SK-N-SH treated with all-trans-retinoic acid at 6 μM for 48 hours (cell line): ENCODE results near the gene ADGRV1.
"Not testable (repeated sequence)": the region's sequence is repeated elsewhere in the genome, so short reads cannot be mapped to it uniquely, and the experiment has no call there.

Source experiments
- ATAC-seq: fragments of 200-7000 bp; cut with Tn5 transposase; 3 replicates; pipeline ENCODE4 v1.9.1; 2020; ENCODE audit warnings: mild to moderate bottlenecking, moderate library complexity
- ARNTL ChIP-seq: fragments of 450-650 bp; formaldehyde crosslinking; IDR thresholded peaks from 2 replicates; pipeline ENCODE4 v1.5.0; 2020; ENCODE audit warnings: low read depth, mild to moderate bottlenecking, moderate library complexity, borderline replicate concordance
- BACH2 ChIP-seq: fragments of 250-450 bp; sonication (Bioruptor Pico); IDR thresholded peaks from 2 replicates; pipeline ENCODE4 v1.9.0; 2021; ENCODE audit warnings: mild to moderate bottlenecking, borderline replicate concordance
- ESRRG ChIP-seq: fragments of 250-450 bp; sonication (Bioruptor Pico); IDR thresholded peaks from 2 replicates; pipeline ENCODE4 v1.6.1; 2021; ENCODE audit warnings: mild to moderate bottlenecking
- GLIS3 ChIP-seq: fragments of 250-450 bp; sonication (Bioruptor Pico); IDR thresholded peaks from 2 replicates; pipeline ENCODE4 v1.5.0; 2020; ENCODE audit warnings: mild to moderate bottlenecking, moderate library complexity
- ISL1 ChIP-seq: fragments of 250-450 bp; sonication (Bioruptor Pico); IDR thresholded peaks from 2 replicates; pipeline ENCODE4 v2.1.2; 2022; ENCODE audit warnings: mild to moderate bottlenecking, moderate library complexity
- PPARA ChIP-seq: fragments of 250-450 bp; sonication (Bioruptor Pico); IDR thresholded peaks from 2 replicates; pipeline ENCODE4 v1.5.0; 2020; ENCODE audit warnings: mild to moderate bottlenecking, borderline replicate concordance
- SNAI2 ChIP-seq: fragments of 250-450 bp; sonication (Bioruptor Pico); IDR thresholded peaks from 2 replicates; pipeline ENCODE4 v1.5.0; 2020; ENCODE audit warnings: mild to moderate bottlenecking, moderate library complexity
- TCF4 ChIP-seq: fragments of 250-450 bp; sonication (Bioruptor Pico); IDR thresholded peaks from 2 replicates; pipeline ENCODE4 v1.8.0; 2021; ENCODE audit warnings: mild to moderate bottlenecking, moderate library complexity, borderline replicate concordance
- TOX ChIP-seq: fragments of 250-450 bp; sonication (Bioruptor Pico); IDR thresholded peaks from 2 replicates; pipeline ENCODE4 v1.8.0; 2021; ENCODE audit warnings: mild to moderate bottlenecking, moderate library complexity, borderline replicate concordance
- ZC3H10 ChIP-seq: fragments of 250-450 bp; sonication (Bioruptor Pico); IDR thresholded peaks from 2 replicates; pipeline ENCODE4 v1.5.1; 2021; ENCODE audit warnings: mild to moderate bottlenecking, moderate library complexity
- ZNF565 ChIP-seq: fragments of 450-650 bp; formaldehyde crosslinking; conservative IDR thresholded peaks from 2 replicates; pipeline ENCODE4 v1.5.0; 2020; ENCODE audit warnings: low read depth, mild to moderate bottlenecking, moderate library complexity
- ZNF8 ChIP-seq: fragments of 450-650 bp; formaldehyde crosslinking; IDR thresholded peaks from 2 replicates; pipeline ENCODE4 v1.5.0; 2020; ENCODE audit warnings: mild to moderate bottlenecking, moderate library complexity
- TF ChIP-seq, protein P1 (sequence below): fragments of 250-450 bp; sonication (Bioruptor Pico); IDR thresholded peaks from 2 replicates; pipeline ENCODE4 v1.5.1; 2021; ENCODE audit warnings: mild to moderate bottlenecking, moderate library complexity
- TF ChIP-seq, protein P2 (sequence below): fragments of 250-450 bp; sonication (Bioruptor Pico); IDR thresholded peaks from 2 replicates; pipeline ENCODE4 v1.5.1; 2020; ENCODE audit warnings: low read depth, mild to moderate bottlenecking, moderate library complexity
- TF ChIP-seq, protein P3 (sequence below): fragments of 250-450 bp; sonication (Bioruptor Pico); IDR thresholded peaks from 2 replicates; pipeline ENCODE4 v1.8.0; 2021; ENCODE audit warnings: low read depth, mild to moderate bottlenecking, moderate library complexity, borderline replicate concordance
- TF ChIP-seq, protein P4 (sequence below): fragments of 250-450 bp; sonication (Bioruptor Pico); IDR thresholded peaks from 2 replicates; pipeline ENCODE4 v1.5.0; 2020; ENCODE audit warnings: mild to moderate bottlenecking, moderate library complexity
- TF ChIP-seq, protein P5 (sequence below): fragments of 250-450 bp; sonication (Bioruptor Pico); IDR thresholded peaks from 2 replicates; pipeline ENCODE4 v1.8.0; 2020; ENCODE audit warnings: mild to moderate bottlenecking, moderate library complexity, borderline replicate concordance

ADGRV1 gene

DNA sequence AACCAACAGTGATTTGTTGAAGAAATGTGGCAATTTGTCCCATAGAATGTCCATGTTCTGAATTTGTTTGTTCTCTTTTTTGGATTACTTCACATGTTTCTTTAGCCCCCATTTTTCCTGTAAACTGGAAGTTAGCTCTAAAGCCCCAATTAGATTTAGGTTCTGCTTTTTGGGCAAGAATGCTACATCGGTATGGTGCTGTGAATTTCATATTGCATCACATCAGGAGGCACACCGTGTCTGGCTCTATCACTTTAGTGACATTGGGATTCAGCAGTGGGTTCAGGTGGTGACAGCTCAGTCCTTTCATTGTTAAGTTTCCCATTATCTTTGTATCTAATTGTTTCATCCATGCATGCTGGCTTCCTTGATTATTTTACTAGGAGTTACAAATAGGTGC, 27.9 kb downstream of the ADGRV1 start (continued):
- TF ChIP-seq, protein P1, sequence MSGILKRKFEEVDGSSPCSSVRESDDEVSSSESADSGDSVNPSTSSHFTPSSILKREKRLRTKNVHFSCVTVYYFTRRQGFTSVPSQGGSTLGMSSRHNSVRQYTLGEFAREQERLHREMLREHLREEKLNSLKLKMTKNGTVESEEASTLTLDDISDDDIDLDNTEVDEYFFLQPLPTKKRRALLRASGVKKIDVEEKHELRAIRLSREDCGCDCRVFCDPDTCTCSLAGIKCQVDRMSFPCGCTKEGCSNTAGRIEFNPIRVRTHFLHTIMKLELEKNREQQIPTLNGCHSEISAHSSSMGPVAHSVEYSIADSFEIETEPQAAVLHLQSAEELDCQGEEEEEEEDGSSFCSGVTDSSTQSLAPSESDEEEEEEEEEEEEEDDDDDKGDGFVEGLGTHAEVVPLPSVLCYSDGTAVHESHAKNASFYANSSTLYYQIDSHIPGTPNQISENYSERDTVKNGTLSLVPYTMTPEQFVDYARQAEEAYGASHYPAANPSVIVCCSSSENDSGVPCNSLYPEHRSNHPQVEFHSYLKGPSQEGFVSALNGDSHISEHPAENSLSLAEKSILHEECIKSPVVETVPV (CRISPR knock-in tag): no peak
- TF ChIP-seq, all 23 proteins: peak for 0

DNA sequence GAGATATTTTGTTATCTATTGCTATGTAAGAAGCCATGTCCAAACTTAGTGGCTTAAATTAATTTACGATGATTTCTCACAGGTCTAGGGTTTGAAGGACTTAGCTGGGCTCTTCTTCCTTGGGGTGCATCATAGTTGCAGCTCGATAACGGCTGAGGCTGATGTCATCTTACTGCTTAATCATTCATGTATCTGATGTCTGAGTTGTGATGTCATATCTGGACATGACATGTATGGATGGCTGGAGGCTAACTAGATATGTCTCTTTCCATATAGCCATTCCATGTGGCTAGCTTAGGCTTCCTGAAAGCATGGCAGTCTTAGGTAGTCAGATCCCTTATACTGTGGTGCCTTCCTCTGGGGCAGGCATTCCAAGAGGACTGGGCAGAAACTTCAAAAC, 31.6 kb downstream of the ADGRV1 start:
- TF ChIP-seq, protein P1 (CRISPR knock-in tag): no peak
- TF ChIP-seq, protein P2, sequence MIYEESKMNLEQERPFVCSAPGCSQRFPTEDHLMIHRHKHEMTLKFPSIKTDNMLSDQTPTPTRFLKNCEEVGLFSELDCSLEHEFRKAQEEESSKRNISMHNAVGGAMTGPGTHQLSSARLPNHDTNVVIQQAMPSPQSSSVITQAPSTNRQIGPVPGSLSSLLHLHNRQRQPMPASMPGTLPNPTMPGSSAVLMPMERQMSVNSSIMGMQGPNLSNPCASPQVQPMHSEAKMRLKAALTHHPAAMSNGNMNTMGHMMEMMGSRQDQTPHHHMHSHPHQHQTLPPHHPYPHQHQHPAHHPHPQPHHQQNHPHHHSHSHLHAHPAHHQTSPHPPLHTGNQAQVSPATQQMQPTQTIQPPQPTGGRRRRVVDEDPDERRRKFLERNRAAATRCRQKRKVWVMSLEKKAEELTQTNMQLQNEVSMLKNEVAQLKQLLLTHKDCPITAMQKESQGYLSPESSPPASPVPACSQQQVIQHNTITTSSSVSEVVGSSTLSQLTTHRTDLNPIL (CRISPR knock-in tag): no peak
- TF ChIP-seq, protein P3, sequence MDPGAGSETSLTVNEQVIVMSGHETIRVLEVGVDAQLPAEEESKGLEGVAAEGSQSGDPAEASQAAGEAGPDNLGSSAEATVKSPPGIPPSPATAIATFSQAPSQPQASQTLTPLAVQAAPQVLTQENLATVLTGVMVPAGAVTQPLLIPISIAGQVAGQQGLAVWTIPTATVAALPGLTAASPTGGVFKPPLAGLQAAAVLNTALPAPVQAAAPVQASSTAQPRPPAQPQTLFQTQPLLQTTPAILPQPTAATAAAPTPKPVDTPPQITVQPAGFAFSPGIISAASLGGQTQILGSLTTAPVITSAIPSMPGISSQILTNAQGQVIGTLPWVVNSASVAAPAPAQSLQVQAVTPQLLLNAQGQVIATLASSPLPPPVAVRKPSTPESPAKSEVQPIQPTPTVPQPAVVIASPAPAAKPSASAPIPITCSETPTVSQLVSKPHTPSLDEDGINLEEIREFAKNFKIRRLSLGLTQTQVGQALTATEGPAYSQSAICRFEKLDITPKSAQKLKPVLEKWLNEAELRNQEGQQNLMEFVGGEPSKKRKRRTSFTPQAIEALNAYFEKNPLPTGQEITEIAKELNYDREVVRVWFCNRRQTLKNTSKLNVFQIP (CRISPR knock-in tag): no peak
- TF ChIP-seq ARNTL (CRISPR knock-in tag) (no peak), GLIS3 (CRISPR knock-in tag) (no peak), BACH2 (CRISPR knock-in tag) (no peak), TOX (CRISPR knock-in tag) (no peak), ZC3H10 (CRISPR knock-in tag) (no peak), ESRRG (CRISPR knock-in tag) (no peak)
- TF ChIP-seq, all 23 proteins: peak for 0
- ATAC-seq: no peak

DNA sequence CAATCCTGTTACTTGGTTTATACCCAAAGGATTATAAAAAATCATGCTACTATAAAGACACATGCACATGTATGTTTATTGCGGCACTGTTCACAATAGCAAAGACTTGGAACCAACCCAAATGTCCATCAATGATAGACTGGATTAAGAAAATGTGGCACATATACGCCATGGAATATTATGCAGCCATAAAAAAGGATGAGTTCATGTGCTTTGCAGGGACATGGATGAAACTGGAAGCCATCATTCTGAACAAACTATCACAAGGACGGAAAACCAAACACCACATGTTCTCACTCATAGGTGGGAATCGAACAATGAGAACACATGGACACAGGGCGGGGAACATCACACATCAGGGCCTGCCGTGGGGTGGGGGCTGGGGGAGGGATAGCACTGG, 34.5 kb downstream of the ADGRV1 start:
- ATAC-seq: not testable (repeated sequence)

DNA sequence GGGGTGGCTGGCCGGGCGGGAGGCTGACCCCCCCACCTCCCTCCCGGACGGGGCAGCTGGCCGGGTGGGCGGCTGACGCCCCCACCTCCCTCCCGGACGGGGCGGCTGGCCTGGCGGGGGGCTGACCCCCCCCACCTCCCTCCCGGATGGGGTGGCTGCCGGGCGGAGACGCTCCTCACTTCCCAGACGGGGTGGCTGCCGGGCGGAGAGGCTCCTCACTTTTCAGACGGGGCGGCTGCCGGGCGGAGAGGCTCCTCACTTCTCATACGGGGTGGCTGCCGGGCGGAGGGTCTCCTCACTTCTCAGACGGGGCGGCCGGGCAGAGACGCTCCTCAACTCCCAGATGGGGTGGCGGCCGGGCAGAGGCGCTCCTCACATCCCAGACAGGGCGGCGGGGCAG, 37.2 kb downstream of the ADGRV1 start:
- not testable (repeated sequence) for ATAC-seq

DNA sequence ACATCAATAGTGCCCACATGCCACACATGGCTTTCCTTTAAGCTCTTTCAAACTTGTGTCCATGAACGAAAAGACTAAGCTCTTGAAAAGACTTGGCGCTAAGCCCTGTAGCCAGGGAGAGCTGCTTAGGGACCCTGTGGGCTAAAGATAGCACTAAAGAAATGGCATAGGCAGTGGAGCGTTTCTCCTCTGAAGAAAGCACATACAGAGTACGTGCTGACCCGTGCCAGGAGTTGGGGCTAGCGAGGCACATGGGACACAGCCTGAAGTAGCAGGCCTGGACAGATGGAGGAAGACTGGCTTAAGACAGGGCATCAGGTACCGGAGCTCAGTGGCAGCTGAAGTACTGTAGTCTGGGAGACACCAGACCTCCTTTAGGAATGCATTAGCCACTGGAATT, 39.7 kb downstream of the ADGRV1 start:
- no peak for ATAC-seq
- TF ChIP-seq, protein P1 (CRISPR knock-in tag): no peak
- TF ChIP-seq ZNF8 (CRISPR knock-in tag) (no peak), SNAI2 (CRISPR knock-in tag) (no peak), TOX (CRISPR knock-in tag) (no peak), TCF4 (CRISPR knock-in tag) (no peak)

DNA sequence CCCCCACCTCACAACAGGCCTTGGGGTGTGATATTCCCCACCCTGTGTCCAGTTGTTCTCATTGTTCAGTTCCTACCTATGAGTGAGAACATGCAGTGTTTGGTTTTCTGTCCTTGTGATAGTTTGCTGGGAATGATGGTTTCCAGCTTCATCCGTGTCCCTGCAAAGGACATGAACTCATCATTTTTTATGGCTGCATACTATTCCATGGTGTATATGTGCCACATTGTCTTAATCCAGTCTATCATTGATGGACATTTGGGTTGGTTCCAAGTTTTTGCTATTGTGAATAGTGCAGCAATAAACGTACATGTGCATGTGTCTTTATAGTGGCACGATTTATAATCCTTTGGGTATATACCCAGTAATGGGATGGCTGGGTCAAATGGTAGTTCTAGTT, 41.7 kb downstream of the ADGRV1 start:
- not testable (repeated sequence) for ATAC-seq

DNA sequence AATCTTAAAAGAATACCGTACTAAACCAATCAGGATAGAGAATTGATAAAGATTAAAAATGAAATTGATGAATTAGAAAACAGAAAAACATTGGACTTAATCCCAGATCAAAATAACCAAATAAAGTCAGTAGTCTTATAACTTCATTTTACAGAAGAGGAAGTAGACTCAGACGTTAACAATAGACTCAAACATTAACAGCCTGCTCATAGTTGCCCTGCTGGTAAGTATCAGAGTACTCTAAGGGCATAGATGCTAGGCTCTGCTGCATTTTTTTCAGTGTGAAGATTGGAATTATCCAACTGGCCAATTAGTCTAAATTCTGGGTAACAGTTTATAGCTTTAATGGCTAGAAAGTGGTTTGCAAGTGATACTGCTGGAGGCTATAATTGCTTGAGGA, 42.9 kb downstream of the ADGRV1 start:
- ATAC-seq: no peak
- no peak for TF ChIP-seq TOX (CRISPR knock-in tag)
- TF ChIP-seq ISL1 (CRISPR knock-in tag): no peak
- no peak for TF ChIP-seq ZNF565 (CRISPR knock-in tag)
- TF ChIP-seq, protein P4, sequence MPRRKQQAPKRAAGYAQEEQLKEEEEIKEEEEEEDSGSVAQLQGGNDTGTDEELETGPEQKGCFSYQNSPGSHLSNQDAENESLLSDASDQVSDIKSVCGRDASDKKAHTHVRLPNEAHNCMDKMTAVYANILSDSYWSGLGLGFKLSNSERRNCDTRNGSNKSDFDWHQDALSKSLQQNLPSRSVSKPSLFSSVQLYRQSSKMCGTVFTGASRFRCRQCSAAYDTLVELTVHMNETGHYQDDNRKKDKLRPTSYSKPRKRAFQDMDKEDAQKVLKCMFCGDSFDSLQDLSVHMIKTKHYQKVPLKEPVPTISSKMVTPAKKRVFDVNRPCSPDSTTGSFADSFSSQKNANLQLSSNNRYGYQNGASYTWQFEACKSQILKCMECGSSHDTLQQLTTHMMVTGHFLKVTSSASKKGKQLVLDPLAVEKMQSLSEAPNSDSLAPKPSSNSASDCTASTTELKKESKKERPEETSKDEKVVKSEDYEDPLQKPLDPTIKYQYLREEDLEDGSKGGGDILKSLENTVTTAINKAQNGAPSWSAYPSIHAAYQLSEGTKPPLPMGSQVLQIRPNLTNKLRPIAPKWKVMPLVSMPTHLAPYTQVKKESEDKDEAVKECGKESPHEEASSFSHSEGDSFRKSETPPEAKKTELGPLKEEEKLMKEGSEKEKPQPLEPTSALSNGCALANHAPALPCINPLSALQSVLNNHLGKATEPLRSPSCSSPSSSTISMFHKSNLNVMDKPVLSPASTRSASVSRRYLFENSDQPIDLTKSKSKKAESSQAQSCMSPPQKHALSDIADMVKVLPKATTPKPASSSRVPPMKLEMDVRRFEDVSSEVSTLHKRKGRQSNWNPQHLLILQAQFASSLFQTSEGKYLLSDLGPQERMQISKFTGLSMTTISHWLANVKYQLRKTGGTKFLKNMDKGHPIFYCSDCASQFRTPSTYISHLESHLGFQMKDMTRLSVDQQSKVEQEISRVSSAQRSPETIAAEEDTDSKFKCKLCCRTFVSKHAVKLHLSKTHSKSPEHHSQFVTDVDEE (CRISPR knock-in tag): no peak
- TF ChIP-seq, protein P2 (CRISPR knock-in tag): no peak
- no peak for TF ChIP-seq PPARA
- no peak for TF ChIP-seq SNAI2 (CRISPR knock-in tag)
- TF ChIP-seq, protein P5, sequence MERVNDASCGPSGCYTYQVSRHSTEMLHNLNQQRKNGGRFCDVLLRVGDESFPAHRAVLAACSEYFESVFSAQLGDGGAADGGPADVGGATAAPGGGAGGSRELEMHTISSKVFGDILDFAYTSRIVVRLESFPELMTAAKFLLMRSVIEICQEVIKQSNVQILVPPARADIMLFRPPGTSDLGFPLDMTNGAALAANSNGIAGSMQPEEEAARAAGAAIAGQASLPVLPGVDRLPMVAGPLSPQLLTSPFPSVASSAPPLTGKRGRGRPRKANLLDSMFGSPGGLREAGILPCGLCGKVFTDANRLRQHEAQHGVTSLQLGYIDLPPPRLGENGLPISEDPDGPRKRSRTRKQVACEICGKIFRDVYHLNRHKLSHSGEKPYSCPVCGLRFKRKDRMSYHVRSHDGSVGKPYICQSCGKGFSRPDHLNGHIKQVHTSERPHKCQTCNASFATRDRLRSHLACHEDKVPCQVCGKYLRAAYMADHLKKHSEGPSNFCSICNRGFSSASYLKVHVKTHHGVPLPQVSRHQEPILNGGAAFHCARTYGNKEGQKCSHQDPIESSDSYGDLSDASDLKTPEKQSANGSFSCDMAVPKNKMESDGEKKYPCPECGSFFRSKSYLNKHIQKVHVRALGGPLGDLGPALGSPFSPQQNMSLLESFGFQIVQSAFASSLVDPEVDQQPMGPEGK (CRISPR knock-in tag): no peak
